ENCODE measurements around the gene GAS2.

- no peak for TF ChIP-seq CTCF (IDR thresholded peaks at IDR 0.05)
- TF ChIP-seq POLR2A (IDR thresholded peaks at IDR 0.05): no peak
These were observed 23.8 kb downstream of the GAS2 start for GRCh38 chr11:22690257-22690656.
